Stimulated activated CD8-positive, alpha-beta memory T cell treated with anti-CD3 and anti-CD28 coated beads, Interleukin-4, amount 100 ng/mL, for 48 hours (primary cell): Measurements from ENCODE around the gene ADGRL4.
"Not testable (repeated sequence)": the region's sequence is repeated elsewhere in the genome, so short reads cannot be mapped to it uniquely, and the experiment has no call there.

Experiments used
- DNase-seq: peaks from one replicate; pipeline ENCODE4 v3.0.0-alpha.2; 2020

ADGRL4 gene

GRCh38 chr1:79006564-79006963, at the start of gene ADGRL4:
Gene ADGRL4 (minus strand): TSS chr1:79006730. CDS start chr1:79006654, 76 bp downstream.
- DNase-seq = no peak

- no peak for DNase-seq
Measured at GRCh38 chr1:79055856-79056255, 49.3 kb upstream of the ADGRL4 start.

- DNase-seq = no peak
Measured at GRCh38 chr1:79052829-79053449, 46.4 kb upstream of the ADGRL4 start.

- no peak for DNase-seq
Measured at GRCh38 chr1:79044974-79045650, 38.6 kb upstream of the ADGRL4 start.

GRCh38 chr1:79043506-79043905, 37.0 kb upstream of the ADGRL4 start:
- DNase-seq = no peak

- no peak for DNase-seq
Measured at GRCh38 chr1:79042539-79042938, 36.0 kb upstream of the ADGRL4 start.

- DNase-seq = no peak
Measured at GRCh38 chr1:79042117-79042516, 35.6 kb upstream of the ADGRL4 start.

GRCh38 chr1:79041666-79042065, 35.1 kb upstream of the ADGRL4 start:
- DNase-seq = no peak

GRCh38 chr1:79040424-79041082, 34.0 kb upstream of the ADGRL4 start:
- no peak for DNase-seq

GRCh38 chr1:79037085-79037484, 30.6 kb upstream of the ADGRL4 start:
- DNase-seq = no peak

GRCh38 chr1:79012500-79012899, 6.0 kb upstream of the ADGRL4 start:
- DNase-seq = no peak

- no peak for DNase-seq
Measured at GRCh38 chr1:79010589-79010988, 4.1 kb upstream of the ADGRL4 start.

- no peak for DNase-seq
Measured at GRCh38 chr1:79005945-79006344, 585 bp downstream of the ADGRL4 start.

- no peak for DNase-seq
Measured at GRCh38 chr1:79004916-79005315, 1.6 kb downstream of the ADGRL4 start.

GRCh38 chr1:78996791-78997190, 9.7 kb downstream of the ADGRL4 start:
- DNase-seq = no peak

GRCh38 chr1:78987042-78987441, 19.5 kb downstream of the ADGRL4 start:
- DNase-seq = no peak

GRCh38 chr1:78980511-78980910, 26.0 kb downstream of the ADGRL4 start:
- DNase-seq = no peak

- no peak for DNase-seq
Measured at GRCh38 chr1:78972723-78973122, 33.8 kb downstream of the ADGRL4 start.

GRCh38 chr1:78967091-78967490, 39.4 kb downstream of the ADGRL4 start:
- DNase-seq = not testable (repeated sequence)

GRCh38 chr1:78958711-78959110, 47.8 kb downstream of the ADGRL4 start:
- no peak for DNase-seq

- no peak for DNase-seq
Measured at GRCh38 chr1:78950826-78951225, 55.7 kb downstream of the ADGRL4 start.

GRCh38 chr1:78949227-78949626, 57.3 kb downstream of the ADGRL4 start:
- DNase-seq = no peak

- no peak for DNase-seq
Measured at GRCh38 chr1:78919150-78919549, 87.4 kb downstream of the ADGRL4 start.

- DNase-seq = no peak
Measured at GRCh38 chr1:78918157-78918556, 88.4 kb downstream of the ADGRL4 start.
